Upper lobe of left lung (tissue), 4 donors: ENCODE data around the gene MSI2.

Experiments
- CTCF ChIP-seq, 6 experiments: fragments of 450-650 bp in 4 of 6; fragments of 200-600 bp in 2 of 6; sonication (generic) in 2 of 6; IDR thresholded peaks; one replicate each; pipeline ENCODE4 v1.5.1; 2016 to 2019; ENCODE audit warnings: antibody characterized with exemption in 6 of 6
- EP300 ChIP-seq, 4 donors: sonication (generic); formaldehyde crosslinking; IDR thresholded peaks; one replicate each; pipeline ENCODE4 v1.5.1; 2017; ENCODE audit warnings: antibody characterized with exemption in 4 of 4, control low read depth in 2 of 4
- POLR2A ChIP-seq, 4 donors: fragments of 450-650 bp; IDR thresholded peaks; one replicate each; pipeline ENCODE4 v1.5.1; 2016 to 2017; ENCODE audit warnings: antibody characterized with exemption in 4 of 4, mild to moderate bottlenecking in 2 of 4
- POLR2AphosphoS5 ChIP-seq, 2 donors: sonication (generic); formaldehyde crosslinking; IDR thresholded peaks; one replicate each; pipeline ENCODE4 v1.5.1; 2017; ENCODE audit warnings: antibody characterized with exemption in 2 of 2

DNA sequence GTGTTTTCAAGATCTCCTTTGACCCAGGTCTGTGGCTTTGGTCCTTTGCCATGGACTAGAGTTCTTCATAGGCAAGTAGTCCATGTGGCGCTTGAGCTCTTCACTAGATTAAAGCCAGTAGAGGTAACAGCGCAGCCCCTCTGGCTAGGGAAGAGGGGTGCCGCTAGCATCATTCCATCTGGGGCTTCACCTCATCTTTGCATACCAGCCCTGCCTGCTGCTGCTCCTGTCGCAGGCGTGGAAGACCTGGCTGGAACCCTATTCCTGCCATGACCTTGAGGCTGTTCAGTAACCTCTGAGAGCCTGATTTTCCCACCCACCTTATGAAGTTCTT, 198.4 kb downstream of the MSI2 start:
- TF ChIP-seq CTCF (IDR thresholded peaks at IDR 0.05): no peak
- no peak for TF ChIP-seq POLR2A (IDR thresholded peaks at IDR 0.05)
- no peak for TF ChIP-seq POLR2AphosphoS5 (IDR thresholded peaks at IDR 0.05)
- no peak for TF ChIP-seq EP300 (IDR thresholded peaks at IDR 0.05)
